ENCODE measurements around the gene CDH23.

The CDH23 gene

DNA sequence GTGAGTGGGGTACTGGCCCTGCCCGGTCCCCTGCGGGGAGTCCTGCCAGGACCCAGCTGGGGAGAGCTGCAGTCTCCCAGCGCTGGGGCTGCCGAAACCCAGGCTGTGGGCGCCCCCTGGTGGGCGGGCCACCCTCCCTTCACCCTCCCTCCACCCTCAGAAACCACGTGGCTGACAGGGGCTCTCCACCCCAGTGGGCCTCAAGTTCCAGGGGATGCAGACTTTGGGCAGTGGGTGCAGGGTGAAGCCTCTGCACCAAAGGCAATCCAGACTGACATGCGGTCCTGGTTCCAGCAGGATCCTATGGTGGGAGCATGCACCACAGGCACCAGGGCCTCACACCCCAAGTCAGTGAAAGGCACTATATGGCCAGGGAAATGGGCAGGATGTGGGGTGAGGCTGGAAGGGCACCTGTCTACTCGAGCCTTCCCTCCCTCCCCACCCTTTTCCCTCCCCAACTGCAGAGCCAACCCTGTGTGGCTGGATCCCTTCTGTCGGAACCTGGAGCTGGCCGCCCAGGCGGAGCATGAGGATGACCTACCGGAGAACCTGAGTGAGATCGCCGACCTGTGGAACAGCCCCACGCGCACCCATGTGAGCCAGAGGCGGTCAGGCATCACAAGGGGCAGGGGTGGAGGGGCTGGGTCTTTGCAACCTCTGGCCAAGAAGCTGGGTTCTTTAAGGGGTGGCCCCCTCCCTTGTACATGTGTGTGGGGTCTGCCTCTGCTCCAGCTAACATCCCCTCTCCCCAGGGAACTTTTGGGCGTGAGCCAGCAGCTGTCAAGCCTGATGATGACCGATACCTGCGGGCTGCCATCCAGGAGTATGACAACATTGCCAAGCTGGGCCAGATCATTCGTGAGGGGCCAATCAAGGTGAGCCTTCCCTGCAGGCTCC lies 415.5 kb downstream of the CDH23 start:
- TF ChIP-seq SIN3A (IDR thresholded peaks at IDR 0.05; ENCODE audit: borderline replicate concordance, insufficient read depth, low read length) (no peak), FOXP2 (optimal IDR thresholded peaks at IDR 0.05; ENCODE audit: borderline replicate concordance, extremely low read depth, extremely low read length, insufficient read depth) (no peak), TAF1 (IDR thresholded peaks at IDR 0.05; ENCODE audit: borderline replicate concordance, insufficient read depth, low read length) (no peak), POLR2AphosphoS5 (IDR thresholded peaks at IDR 0.05; ENCODE audit: low read depth, low read length) (no peak)
- TF ChIP-seq, protein P1, sequence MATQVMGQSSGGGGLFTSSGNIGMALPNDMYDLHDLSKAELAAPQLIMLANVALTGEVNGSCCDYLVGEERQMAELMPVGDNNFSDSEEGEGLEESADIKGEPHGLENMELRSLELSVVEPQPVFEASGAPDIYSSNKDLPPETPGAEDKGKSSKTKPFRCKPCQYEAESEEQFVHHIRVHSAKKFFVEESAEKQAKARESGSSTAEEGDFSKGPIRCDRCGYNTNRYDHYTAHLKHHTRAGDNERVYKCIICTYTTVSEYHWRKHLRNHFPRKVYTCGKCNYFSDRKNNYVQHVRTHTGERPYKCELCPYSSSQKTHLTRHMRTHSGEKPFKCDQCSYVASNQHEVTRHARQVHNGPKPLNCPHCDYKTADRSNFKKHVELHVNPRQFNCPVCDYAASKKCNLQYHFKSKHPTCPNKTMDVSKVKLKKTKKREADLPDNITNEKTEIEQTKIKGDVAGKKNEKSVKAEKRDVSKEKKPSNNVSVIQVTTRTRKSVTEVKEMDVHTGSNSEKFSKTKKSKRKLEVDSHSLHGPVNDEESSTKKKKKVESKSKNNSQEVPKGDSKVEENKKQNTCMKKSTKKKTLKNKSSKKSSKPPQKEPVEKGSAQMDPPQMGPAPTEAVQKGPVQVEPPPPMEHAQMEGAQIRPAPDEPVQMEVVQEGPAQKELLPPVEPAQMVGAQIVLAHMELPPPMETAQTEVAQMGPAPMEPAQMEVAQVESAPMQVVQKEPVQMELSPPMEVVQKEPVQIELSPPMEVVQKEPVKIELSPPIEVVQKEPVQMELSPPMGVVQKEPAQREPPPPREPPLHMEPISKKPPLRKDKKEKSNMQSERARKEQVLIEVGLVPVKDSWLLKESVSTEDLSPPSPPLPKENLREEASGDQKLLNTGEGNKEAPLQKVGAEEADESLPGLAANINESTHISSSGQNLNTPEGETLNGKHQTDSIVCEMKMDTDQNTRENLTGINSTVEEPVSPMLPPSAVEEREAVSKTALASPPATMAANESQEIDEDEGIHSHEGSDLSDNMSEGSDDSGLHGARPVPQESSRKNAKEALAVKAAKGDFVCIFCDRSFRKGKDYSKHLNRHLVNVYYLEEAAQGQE (IDR thresholded peaks at IDR 0.05; ENCODE audit: insufficient read depth in 1 of 2, low read depth in 2 of 2, low read length in 2 of 2) = no peak

DNA sequence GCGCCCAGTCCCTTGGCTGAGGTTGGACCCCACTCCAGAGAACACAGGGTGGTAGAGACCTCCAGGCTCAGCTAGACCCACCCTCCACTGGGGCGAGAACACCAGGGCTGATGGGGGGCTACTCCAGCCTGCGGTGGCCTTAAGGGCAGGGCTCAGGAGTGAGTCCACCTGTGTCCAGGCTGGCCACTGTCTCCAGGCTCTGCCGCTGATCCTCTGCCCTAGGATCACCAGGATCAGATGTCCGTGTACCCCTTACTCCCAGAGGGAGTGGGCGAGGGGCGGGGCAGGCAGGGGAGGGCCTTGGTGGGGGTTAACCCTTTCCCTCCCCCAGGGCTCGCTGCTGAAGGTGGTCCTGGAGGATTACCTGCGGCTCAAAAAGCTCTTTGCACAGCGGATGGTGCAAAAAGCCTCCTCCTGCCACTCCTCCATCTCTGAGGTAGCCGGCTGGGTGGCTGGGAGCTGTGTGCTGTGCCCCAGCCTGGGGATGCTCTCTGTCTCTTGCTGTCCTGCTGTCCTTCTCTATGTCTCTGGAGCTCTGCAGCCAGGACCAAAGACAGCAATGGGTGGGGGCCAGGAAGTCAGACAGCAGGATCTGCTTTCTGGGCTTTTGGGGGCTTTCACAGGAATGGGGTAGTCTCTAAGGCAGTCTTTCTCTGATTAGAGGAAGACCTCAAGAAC lies 416.3 kb downstream of the CDH23 start:
- no peak for TF ChIP-seq TAF1 (IDR thresholded peaks at IDR 0.05; ENCODE audit: borderline replicate concordance, insufficient read depth, low read length)

DNA sequence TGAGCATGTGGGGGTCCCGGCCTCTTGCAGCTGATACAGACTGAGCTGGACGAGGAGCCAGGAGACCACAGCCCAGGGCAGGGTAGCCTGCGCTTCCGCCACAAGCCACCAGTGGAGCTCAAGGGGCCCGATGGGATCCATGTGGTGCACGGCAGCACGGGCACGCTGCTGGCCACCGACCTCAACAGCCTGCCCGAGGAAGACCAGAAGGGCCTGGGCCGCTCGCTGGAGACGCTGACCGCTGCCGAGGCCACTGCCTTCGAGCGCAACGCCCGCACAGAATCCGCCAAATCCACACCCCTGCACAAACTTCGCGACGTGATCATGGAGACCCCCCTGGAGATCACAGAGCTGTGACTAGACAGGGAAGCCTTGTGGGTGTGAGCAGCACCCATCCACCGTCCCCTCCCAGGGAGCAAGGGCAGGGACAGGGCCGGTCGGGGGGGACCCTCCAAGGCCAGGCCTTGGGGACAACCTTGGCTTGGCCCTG lies 418.2 kb downstream of the CDH23 start:
- TF ChIP-seq, protein P1 (IDR thresholded peaks at IDR 0.05; ENCODE audit: insufficient read depth in 1 of 2, low read depth in 2 of 2, low read length in 2 of 2) = no peak
- TF ChIP-seq POLR2AphosphoS5 (IDR thresholded peaks at IDR 0.05; ENCODE audit: low read depth, low read length) = no peak

DNA sequence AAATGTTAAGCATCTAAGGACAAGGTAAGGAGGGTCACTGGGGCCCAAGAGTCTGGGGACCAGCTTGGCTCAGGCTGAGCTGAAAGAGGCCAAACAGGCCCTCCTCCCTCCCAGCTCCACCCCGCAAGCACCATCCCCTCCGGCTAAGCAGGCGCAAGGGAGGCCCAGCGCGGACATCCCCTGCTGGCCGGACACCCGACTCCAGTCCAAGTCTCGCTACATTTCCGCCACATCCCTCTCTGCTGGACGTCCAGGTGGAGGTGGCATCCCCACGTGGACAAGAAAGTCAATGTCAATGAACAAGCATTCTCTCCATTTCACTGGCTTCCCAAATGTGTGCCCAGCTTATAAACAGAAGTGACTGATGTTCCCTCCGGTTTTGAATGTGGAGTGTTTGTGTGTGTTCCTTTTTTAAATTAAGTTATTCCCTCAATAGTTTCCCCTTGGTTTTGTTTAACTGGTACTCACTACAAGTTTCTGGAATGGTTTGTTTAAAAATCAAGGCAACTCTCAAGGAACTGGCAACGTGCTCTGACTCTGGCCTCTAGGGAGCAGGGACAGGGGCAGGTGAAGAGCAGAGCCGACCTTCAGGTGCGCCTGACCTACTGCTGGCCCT lies 418.9 kb downstream of the CDH23 start:
- no peak for TF ChIP-seq TAF1 (IDR thresholded peaks at IDR 0.05; ENCODE audit: borderline replicate concordance, insufficient read depth, low read length)

DNA sequence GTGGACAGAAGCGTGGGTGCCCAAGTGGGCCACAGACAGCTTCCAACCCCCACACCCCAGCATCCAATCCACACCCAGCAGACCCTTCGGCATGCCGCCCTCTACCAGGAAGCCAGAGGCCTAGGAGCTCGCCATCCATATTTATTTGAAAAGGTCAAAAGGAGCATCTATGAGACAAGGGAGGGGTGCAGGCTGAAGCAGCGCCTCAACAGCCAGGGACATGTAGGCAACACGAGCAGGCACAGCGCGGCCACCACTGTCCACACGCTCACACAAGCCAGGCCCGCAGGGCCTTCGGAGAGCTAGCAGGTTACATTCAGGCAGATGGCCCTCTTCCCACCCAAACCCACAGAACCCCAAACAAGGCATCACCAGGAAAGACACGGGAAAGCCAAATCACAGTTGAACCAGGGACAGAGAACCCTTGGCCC lies 419.7 kb downstream of the CDH23 start:
- TF ChIP-seq SIN3A (IDR thresholded peaks at IDR 0.05; ENCODE audit: borderline replicate concordance, insufficient read depth, low read length) = no peak
- no peak for TF ChIP-seq FOXP2 (optimal IDR thresholded peaks at IDR 0.05; ENCODE audit: borderline replicate concordance, extremely low read depth, extremely low read length, insufficient read depth)
- TF ChIP-seq, protein P1 (IDR thresholded peaks at IDR 0.05; ENCODE audit: insufficient read depth in 1 of 2, low read depth in 2 of 2, low read length in 2 of 2) = no peak
- no peak for TF ChIP-seq TAF1 (IDR thresholded peaks at IDR 0.05; ENCODE audit: borderline replicate concordance, insufficient read depth, low read length)
- no peak for TF ChIP-seq POLR2AphosphoS5 (IDR thresholded peaks at IDR 0.05; ENCODE audit: low read depth, low read length)
